ENCODE measurements around the gene GIGYF1. TPM values are rescaled to one million over a fixed set of nuclear protein-coding genes. Genes with fewer than 3 reads are reported as not detected.

The GIGYF1 gene
- total and polyA plus RNA-seq, 7 donors = 3.5 to 47.1 (median 26.5) TPM

DNA sequence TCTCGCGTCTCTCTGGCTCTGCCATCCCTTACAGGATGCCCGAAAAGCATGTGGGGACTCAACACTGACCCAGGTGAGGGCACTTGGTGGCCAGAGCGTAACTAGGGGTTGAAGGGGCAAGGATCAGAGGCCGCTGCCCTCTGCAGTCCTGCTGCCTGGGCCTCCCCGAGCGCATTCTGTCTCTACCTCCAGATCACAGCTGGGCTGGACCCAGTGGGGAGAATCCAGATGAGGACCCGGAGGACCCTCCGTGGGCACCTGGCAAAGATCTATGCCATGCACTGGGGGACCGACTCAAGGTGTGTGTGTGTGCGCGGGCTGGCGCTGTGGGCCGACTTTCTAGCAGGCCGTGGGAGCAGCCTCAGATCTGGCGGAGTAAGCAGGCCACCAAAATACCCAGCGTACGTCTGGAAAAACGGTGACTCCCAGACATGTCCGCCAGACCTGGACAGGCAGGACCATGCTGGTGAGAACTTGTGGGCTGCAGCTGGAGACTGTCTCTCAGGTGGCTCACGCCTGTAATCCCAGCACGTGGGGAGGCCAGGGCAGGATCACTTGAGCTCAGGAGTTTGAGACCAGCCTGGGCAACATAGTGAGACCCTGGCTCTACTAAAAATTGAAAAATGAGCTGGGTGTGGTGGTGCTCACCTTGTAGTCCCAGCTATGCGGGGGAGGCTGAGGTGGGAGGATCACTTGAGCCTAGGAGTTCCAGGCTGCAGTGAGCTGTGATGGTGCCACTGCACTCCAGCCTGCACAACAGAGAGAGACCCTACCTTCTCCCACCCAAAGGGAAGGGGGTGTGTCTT lies 17.3 kb downstream of the GIGYF1 start:
- 87 to 90% methylated on average over 23 of the region's 23 CpGs for WGBS, 2 donors
- Histone ChIP-seq H3K4me3 (peak overlapping the region; percentile 91 to 99 (median 92)), H3K27ac (peak overlapping the region; percentile 97 to 99 (median 98)), H3K4me1 (peaks cover 0 to 31% (median 26%) of the 10 kb centered on the region in 4 donors), H3K9me3 (no peaks in the 10 kb centered on the region), H3K36me3 (peaks cover 21 to 50% (median 36%) of the 10 kb centered on the region in 4 donors), H3K27me3 (no peaks in the 10 kb centered on the region)
- TF ChIP-seq POLR2AphosphoS5 (IDR thresholded peaks at IDR 0.05) (no peak), EP300 (IDR thresholded peaks at IDR 0.05) (no peak), POLR2A (IDR thresholded peaks at IDR 0.05) (no peak)
- TF ChIP-seq, protein P1, sequence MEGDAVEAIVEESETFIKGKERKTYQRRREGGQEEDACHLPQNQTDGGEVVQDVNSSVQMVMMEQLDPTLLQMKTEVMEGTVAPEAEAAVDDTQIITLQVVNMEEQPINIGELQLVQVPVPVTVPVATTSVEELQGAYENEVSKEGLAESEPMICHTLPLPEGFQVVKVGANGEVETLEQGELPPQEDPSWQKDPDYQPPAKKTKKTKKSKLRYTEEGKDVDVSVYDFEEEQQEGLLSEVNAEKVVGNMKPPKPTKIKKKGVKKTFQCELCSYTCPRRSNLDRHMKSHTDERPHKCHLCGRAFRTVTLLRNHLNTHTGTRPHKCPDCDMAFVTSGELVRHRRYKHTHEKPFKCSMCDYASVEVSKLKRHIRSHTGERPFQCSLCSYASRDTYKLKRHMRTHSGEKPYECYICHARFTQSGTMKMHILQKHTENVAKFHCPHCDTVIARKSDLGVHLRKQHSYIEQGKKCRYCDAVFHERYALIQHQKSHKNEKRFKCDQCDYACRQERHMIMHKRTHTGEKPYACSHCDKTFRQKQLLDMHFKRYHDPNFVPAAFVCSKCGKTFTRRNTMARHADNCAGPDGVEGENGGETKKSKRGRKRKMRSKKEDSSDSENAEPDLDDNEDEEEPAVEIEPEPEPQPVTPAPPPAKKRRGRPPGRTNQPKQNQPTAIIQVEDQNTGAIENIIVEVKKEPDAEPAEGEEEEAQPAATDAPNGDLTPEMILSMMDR (IDR thresholded peaks at IDR 0.05) = no peak
- intact Hi-C loops (cut with DNase I) = loop anchor here (5.0 kb wide), 1 partner anchor 209 kb away; no protein-coding TSS in a partner anchor
- DNase-seq = peak; percentile 74

DNA sequence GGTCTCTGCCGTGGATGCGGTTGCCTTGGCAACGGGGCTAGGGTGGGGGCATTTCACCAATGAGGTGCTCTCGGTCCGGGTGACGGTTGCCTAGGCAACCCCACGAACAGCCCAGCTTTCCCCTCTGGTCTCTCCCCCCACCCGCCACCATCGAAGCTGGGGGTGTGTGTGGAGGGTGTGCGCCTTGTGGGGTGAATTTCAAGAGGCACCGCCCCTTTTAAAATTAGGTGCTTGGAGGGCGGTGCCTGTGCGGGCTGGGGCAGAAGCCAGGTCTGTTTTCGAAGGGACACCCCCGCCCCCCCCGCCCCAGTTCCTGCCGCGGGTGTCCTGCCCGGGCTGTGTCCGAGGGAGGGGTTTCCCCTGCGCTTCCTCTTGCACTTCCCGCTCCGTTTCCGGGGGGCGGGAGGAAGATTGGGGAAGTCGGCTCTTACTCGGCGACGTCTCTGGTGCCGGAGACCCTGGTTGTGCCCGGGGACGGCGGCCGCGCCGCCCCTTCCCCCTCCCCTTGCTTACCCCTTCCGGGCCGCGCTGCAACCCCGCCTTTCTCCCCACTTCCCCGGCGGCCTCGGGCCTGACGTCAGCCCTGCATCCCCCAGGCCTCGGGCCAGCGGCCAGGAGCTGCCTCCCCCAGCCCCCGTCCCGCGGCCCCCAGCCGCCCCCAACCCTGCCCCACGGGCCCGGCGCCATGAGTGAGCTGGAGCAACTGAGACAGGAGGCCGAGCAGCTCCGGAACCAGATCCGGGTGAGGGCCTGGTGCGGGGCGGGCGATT lies 18.3 kb downstream of the GIGYF1 start:
- H3K4me1 ChIP-seq = peaks cover 0 to 31% (median 25%) of the 10 kb centered on the region in 4 donors
- H3K9me3 ChIP-seq = no peaks in the 10 kb centered on the region
- H3K36me3 ChIP-seq = peaks cover 18 to 44% (median 31%) of the 10 kb centered on the region in 4 donors
- H3K4me3 ChIP-seq = peak overlapping the region; percentile 91 to 99 (median 92)
- DNase-seq = peak; percentile 94
- no peak for TF ChIP-seq EP300 (IDR thresholded peaks at IDR 0.05)
- TF ChIP-seq POLR2AphosphoS5 (IDR thresholded peaks at IDR 0.05) = peak; percentile 42 to 83 (median 62)
- whole genome bisulfite sequencing, 2 donors = 3 to 4% methylated on average over 59 of the region's 59 CpGs
- H3K27me3 ChIP-seq = no peaks in the 10 kb centered on the region
- peak overlapping the region; percentile 97 to 99 (median 98) for H3K27ac ChIP-seq
- intact Hi-C loops (cut with DNase I) = loop anchor here (1.0 to 5.0 kb wide), 4 partner anchors 15 to 208 kb away; partner anchors contain the start of genes FBXO24 and LRCH4

DNA sequence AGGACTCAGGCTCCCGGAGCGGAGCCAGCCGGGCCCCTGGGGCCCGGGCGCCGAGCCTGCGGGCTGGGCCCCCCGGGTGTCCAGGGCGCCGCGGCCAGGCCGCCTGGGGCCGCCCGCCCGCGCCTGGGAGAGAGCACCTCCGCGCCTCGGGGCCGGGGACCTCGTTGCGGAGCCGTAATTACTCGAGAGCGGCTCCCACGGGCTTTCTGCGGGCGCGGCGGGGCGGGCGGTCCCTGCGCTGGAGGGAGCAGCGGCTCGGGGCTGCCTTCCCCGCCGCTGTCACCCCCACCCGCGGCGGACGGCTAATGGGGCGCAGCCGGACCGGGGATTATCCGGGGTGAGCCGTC lies 19.0 kb downstream of the GIGYF1 start:
- no peaks in the 10 kb centered on the region for H3K27me3 ChIP-seq
- peaks cover 18 to 39% (median 31%) of the 10 kb centered on the region in 4 donors for H3K36me3 ChIP-seq
- H3K27ac ChIP-seq = peak overlapping the region; percentile 97 to 99 (median 98)
- TF ChIP-seq, protein P1 (IDR thresholded peaks at IDR 0.05) = no peak
- TF ChIP-seq EP300 (IDR thresholded peaks at IDR 0.05) (no peak), POLR2A (IDR thresholded peaks at IDR 0.05) (no peak), POLR2AphosphoS5 (IDR thresholded peaks at IDR 0.05) (no peak)
- intact Hi-C loops (cut with DNase I) = loop anchor here (1.0 to 5.0 kb wide), 4 partner anchors 16 to 208 kb away; partner anchors contain the start of genes FBXO24 and LRCH4
- H3K4me1 ChIP-seq = peaks cover 0 to 31% (median 20%) of the 10 kb centered on the region in 4 donors
- H3K4me3 ChIP-seq = peak overlapping the region; percentile 91 to 99 (median 92)
- no peaks in the 10 kb centered on the region for H3K9me3 ChIP-seq
- 0 to 1% methylated on average over 46 of the region's 46 CpGs for WGBS, 2 donors
- no peak for DNase-seq

DNA sequence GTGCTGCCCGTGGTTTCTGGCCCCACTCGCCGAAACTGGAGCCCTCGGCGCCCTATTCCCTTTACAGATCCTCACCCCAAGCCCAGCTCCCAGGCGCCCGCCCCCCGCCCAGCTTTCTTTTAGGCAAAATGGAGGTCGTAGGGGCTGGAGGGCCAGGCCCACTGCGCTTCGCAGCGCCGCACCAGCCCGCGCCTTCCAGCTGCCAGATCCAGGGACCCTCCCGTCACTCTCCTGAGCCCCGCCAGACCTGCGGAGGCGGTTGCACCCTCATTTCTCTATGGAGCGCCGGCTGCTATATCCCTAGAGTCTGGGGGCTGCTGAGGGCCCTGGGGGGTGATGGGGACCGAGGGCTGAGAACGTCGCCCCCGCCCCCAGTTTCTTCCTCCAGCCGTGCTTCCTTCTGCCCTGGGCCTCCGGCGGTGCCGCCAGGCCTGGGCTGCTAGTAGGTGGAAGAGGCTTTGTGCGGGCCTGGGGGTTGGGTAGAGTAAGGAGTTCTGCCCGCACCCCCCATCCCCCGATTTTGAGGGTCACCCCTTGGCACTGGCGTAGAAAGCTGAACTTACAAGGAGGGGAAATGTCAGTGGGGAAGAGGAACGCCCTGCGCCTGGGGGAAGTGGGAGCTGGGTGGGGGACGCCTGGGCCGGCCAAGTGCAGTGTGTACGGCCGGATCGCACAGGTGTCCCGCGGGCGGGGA lies 19.5 kb downstream of the GIGYF1 start:
- TF ChIP-seq EP300 (IDR thresholded peaks at IDR 0.05) = no peak
- TF ChIP-seq, protein P1 (IDR thresholded peaks at IDR 0.05) = no peak
- no peak for TF ChIP-seq POLR2A (IDR thresholded peaks at IDR 0.05)
- no peak for TF ChIP-seq POLR2AphosphoS5 (IDR thresholded peaks at IDR 0.05)
- Histone ChIP-seq H3K4me3 (peak overlapping the region; percentile 91 to 99 (median 92)), H3K4me1 (peaks cover 0 to 31% (median 15%) of the 10 kb centered on the region in 4 donors), H3K9me3 (no peaks in the 10 kb centered on the region), H3K36me3 (peaks cover 18 to 33% (median 29%) of the 10 kb centered on the region in 4 donors), H3K27me3 (no peaks in the 10 kb centered on the region), H3K27ac (peak overlapping the region; percentile 97 to 99 (median 98))
- intact Hi-C loops (cut with DNase I) = loop anchor here (1.0 to 5.0 kb wide), 6 partner anchors 16 to 207 kb away; partner anchors contain the start of genes FBXO24, LRCH4 and NYAP1
- 0% methylated on average over 43 of the region's 43 CpGs for WGBS, 2 donors
- DNase-seq = peak; percentile 75
